Pancreas (tissue), 10 donors: Measurements from ENCODE around the gene MIOX. TPM values are rescaled to one million over a fixed set of nuclear protein-coding genes. Genes with fewer than 3 reads are reported as not detected.

Source experiments
- ATAC-seq, 4 donors: fragments of 200-7000 bp; cut with Tn5 transposase; one replicate each; pipeline versions ENCODE4 v1.8.0 to v1.9.1; 2020; ENCODE audit warnings: mild to moderate bottlenecking in 4 of 4, moderate library complexity in 4 of 4
- DNase-seq, 6 donors: peaks; one replicate each; pipeline ENCODE4 v3.0.0-alpha.2; 2020
- FAIRE-seq: peaks from 2 replicates; lab custom pipeline; 2012; peaks lifted over from hg19 to GRCh38; lab: Jason Lieb, UNC
- H3K27ac ChIP-seq, 4 donors: fragments of 200-600 bp; sonication (generic); 1 replicate in 3 of 4; 2 replicates in 1 of 4; pipeline versions ENCODE4 v1.5.0 to v1.8.0; 2020
- H3K27me3 ChIP-seq, 4 donors: fragments of 200-600 bp; one replicate each; pipeline ENCODE4 v1.8.0; 2021
- H3K36me3 ChIP-seq, 3 donors: fragments of 200-600 bp; sonication (generic) in 1 of 3; one replicate each; pipeline versions ENCODE4 v1.5.0 to v1.8.0; 2020 to 2021
- H3K4me1 ChIP-seq, 3 donors: fragments of 200-600 bp; one replicate each; pipeline ENCODE4 v1.8.0; 2021
- H3K4me3 ChIP-seq, 4 donors: fragments of 200-600 bp; sonication (generic) in 2 of 4; one replicate each; pipeline versions ENCODE4 v1.5.0 to v1.8.0; 2020 to 2021
- H3K9me3 ChIP-seq, 4 donors: fragments of 200-600 bp; one replicate each; pipeline ENCODE4 v1.8.0; 2021
- WGBS, 2 donors: extraction: QIAGEN DNeasy Blood & Tissue Kit; methylation state at CpG; one replicate each; pipeline ENCODE4 v1.1.7; 2013; 5-methylcytosine and 5-hydroxymethylcytosine counted together
- intact Hi-C, 3 donors: fragments of 100-400 bp; cut with DNase I; formaldehyde crosslinking; loops; one replicate each; pipeline versions ENCODE4 v1.11.1 to v1.14.2; 2022
- polyA plus RNA-seq, 2 donors: library from polyadenylated mRNA; stranded (reverse); fragments of 200-250 nt; gene quantifications; one replicate each; pipeline ENCODE4 v1.2.3, GENCODE V29; 2013
- total RNA-seq, 6 donors: library from RNA; stranded (reverse); fragmentation: NEBNext Ultra II Directional in 4 of 6; extraction: Animal tissue kit (Norgen Biotek cat#: 25700) in 4 of 6; gene quantifications; one replicate each; pipeline versions ENCODE4 v1.2.1 to v1.2.4, GENCODE V29; 2021 to 2023
- TF ChIP-seq, protein P1 (sequence below), 4 donors: fragments of 200-600 bp; sonication (generic) in 3 of 4; IDR thresholded peaks; one replicate each; pipeline versions ENCODE4 v1.5.0 to v1.8.0; 2021; ENCODE audit warnings: antibody characterized with exemption in 4 of 4
- donor health status: healthy with polysubstance abuse.
- donor health status: DM: no; HTN: no; CAD: no; lungs with moderate emphysema.
- donor health status: DM: no; HTN: no; CAD: no.
- donor health status: control.
- donor health status: control.
- donor health status: Bipolar disorder and iron deficiency.
- donor health status: DM: yes; HTN: yes; CAD: no.
- donor health status: DM: no; HTN: no; CAD: no.
- donor health status: DM: no; HTN: no; CAD: no.
- donor health status: DM: yes; HTN: yes; CAD: no.

Gene MIOX
- total and polyA plus RNA-seq, 8 donors, result 0.40 to 2.9 (median 0.54) TPM; not detected in 3

DNA sequence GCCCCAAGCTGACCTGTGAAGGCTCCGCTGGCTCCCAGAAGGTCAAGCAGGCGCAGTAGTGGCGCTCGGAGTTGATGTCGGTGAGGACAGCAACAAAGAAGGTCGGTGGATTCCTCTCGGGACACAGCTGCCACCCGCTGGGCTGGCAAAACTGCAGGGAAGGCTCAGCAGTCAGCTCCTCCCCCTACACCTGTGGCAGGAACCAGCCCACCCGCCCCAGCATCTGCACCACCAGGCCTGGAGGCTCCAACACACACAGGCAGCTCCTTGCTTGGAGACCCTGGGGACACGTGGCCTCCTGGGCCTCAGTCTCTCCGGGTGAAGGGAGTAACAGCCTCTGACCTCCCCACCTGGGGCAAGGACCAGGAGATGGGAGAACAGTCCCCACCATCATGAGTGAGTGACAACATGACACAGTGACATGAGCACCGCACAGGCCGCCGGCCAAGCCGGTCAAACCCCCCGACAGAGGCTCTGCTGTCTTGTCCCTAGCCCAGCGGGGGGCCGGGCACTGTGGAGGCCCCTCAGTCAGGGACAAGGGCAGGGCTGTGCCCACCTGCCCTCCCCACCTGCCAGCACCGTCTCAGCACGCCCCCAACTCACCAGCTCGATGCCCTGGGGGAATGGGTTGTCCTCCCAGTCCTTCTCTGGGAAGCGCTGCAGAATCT is 18.8 kb upstream of the MIOX start:
- Histone ChIP-seq H3K4me3 (no peak overlapping the region), H3K27ac (no peak overlapping the region), H3K27me3 (no peaks in the 10 kb centered on the region), H3K4me1 (peaks cover 21 to 27% (median 24%) of the 10 kb centered on the region in 3 donors), H3K36me3 (peaks cover 6 to 49% (median 38%) of the 10 kb centered on the region in 3 donors), H3K9me3 (no peaks in the 10 kb centered on the region)
- TF ChIP-seq, protein P1, sequence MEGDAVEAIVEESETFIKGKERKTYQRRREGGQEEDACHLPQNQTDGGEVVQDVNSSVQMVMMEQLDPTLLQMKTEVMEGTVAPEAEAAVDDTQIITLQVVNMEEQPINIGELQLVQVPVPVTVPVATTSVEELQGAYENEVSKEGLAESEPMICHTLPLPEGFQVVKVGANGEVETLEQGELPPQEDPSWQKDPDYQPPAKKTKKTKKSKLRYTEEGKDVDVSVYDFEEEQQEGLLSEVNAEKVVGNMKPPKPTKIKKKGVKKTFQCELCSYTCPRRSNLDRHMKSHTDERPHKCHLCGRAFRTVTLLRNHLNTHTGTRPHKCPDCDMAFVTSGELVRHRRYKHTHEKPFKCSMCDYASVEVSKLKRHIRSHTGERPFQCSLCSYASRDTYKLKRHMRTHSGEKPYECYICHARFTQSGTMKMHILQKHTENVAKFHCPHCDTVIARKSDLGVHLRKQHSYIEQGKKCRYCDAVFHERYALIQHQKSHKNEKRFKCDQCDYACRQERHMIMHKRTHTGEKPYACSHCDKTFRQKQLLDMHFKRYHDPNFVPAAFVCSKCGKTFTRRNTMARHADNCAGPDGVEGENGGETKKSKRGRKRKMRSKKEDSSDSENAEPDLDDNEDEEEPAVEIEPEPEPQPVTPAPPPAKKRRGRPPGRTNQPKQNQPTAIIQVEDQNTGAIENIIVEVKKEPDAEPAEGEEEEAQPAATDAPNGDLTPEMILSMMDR (IDR thresholded peaks at IDR 0.05), result no peak
- 84 to 92% methylated on average over 22 of the region's 22 CpGs for WGBS, 2 donors
- DNase-seq (no peak), ATAC-seq (no peak), FAIRE-seq (no peak)
- intact Hi-C loops, result loop anchor here in 1 of 3 donors (10.0 kb wide), 1 partner anchor 53 kb away; no protein-coding TSS in a partner anchor

DNA sequence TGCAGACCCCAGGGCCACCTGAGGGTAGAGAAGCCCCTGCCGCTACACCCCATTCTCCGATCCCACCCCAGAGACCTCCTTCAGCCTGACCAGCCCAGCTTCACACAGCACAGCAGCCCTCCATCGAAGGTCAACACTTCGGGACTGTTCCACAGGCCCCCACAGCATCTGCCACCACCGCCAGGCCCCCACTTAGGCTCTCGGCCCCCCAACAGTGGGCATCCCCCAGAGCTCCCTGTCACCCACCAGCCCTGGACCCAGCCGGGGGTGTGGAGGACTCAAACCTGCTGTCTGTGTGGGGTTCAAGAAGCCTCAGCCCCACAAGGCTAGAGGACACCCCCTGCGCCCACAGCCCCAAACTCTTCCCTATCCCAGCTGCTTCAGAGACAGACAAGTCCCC is 18.0 kb upstream of the MIOX start:
- Histone ChIP-seq H3K27me3 (no peaks in the 10 kb centered on the region), H3K4me1 (peaks cover 24 to 32% (median 31%) of the 10 kb centered on the region in 3 donors), H3K4me3 (no peak overlapping the region), H3K27ac (no peak overlapping the region), H3K36me3 (peaks cover 6 to 42% (median 36%) of the 10 kb centered on the region in 3 donors), H3K9me3 (no peaks in the 10 kb centered on the region)
- TF ChIP-seq, protein P1 (IDR thresholded peaks at IDR 0.05), result no peak
- ATAC-seq, result no peak
- 83 to 90% methylated on average over 8 of the region's 8 CpGs for WGBS, 2 donors
- intact Hi-C loops, result loop anchor here in 1 of 3 donors (10.0 kb wide), 1 partner anchor 54 kb away; no protein-coding TSS in a partner anchor
- DNase-seq, result peak in 1 of 6 donors; percentile 55
- no peak for FAIRE-seq

DNA sequence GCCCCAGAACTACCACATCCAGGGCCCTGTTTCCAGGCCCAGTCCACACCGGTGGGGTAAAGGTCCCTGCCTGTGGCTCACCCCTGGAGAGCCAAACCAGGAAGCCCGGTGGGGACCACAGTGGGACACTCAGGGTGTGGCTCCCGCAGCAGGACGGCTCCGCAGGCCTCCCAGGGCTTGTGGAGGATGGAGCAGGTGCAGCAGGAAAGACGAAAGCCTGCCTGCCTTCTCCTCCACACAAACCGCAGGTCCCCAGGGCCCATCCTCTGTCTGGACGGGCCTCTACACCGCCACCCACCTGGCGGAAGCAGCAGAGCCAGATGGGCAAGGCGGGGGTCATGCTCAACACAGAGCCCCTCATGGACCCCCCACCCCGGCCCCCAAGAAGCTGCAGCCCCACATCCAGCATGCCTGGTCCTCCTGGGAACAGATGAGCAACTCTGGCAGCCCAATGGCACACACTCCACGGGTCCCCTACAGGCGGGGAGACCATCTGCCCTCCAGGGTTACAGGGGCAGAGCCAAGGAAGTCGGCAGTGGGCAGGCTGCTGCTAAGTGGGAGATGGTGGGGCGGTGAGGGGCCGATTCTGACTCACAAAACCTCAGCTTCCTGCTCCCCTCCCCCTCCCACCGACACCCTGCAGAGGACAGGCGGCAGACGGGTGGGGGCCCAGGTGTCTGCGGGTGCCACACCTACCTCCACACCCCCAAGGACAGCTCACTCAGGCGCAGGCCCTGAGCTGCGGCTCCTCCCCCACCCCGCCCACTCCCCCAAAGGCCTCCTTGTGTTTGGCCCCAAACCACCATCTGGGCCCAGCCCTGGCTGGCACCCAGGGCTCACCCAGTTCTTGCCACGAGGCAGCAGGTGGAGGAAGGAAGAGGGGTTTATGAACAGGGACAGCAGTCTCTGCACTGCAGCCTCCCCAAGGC is 17.0 kb upstream of the MIOX start:
- Histone ChIP-seq H3K4me3 (no peak overlapping the region), H3K27ac (peak overlapping the region in 1 of 4 donors; percentile 3), H3K27me3 (no peaks in the 10 kb centered on the region), H3K36me3 (peaks cover 6 to 32% (median 27%) of the 10 kb centered on the region in 3 donors), H3K4me1 (peaks cover 26 to 34% (median 33%) of the 10 kb centered on the region in 3 donors), H3K9me3 (no peaks in the 10 kb centered on the region)
- FAIRE-seq (no peak), DNase-seq (peak in 5 of 6 donors; percentile 65 to 84 (median 71)), ATAC-seq (peak; percentile 11 to 75 (median 52))
- TF ChIP-seq, protein P1 (IDR thresholded peaks at IDR 0.05), result no peak
- intact Hi-C loops, result loop anchor here in 1 of 3 donors (10.0 kb wide), 1 partner anchor 55 kb away; no protein-coding TSS in a partner anchor
- WGBS, 2 donors, result 49 to 52% methylated on average over 19 to 25 of the region's 25 CpGs

DNA sequence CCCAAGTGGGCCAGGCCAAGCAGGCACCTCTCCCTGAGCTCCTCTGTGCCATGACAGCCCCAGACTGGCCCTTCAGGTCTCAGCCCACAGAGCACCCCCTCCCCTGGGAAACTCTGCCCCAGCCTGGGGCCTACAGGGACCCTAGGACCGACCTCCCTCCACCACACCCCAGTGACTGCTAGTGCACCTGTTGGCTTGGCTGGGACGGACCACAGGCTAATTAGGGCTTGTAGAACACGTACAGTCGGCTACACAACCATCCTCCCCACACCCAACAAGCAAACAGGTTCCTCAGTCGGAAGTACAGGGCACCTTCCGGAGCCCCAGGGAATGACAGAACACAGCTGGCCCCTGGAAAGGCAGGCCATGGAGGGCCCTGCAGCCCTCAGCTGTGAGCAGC is 16.2 kb upstream of the MIOX start:
- 51 to 54% methylated on average over 6 of the region's 6 CpGs for WGBS, 2 donors
- ATAC-seq, result no peak
- FAIRE-seq, result no peak
- Histone ChIP-seq H3K4me3 (no peak overlapping the region), H3K4me1 (peaks cover 26 to 37% (median 33%) of the 10 kb centered on the region in 3 donors), H3K9me3 (no peaks in the 10 kb centered on the region), H3K36me3 (peaks cover 6 to 24% (median 19%) of the 10 kb centered on the region in 3 donors), H3K27ac (peak overlapping the region in 1 of 4 donors; percentile 19), H3K27me3 (no peaks in the 10 kb centered on the region)
- TF ChIP-seq, protein P1 (IDR thresholded peaks at IDR 0.05), result no peak
- DNase-seq, result peak in 1 of 6 donors; percentile 69
- intact Hi-C loops, result no loop called here
